Spleen (tissue), 7 donors: ENCODE measurements around the gene TDRD12.

Experiments
- CTCF ChIP-seq, 11 experiments: fragments of 200-600 bp in 7 of 11; fragments of 450-650 bp in 4 of 11; sonication (generic) in 4 of 11; IDR thresholded peaks in 8 of 11; conservative IDR thresholded peaks in 3 of 11; 1 replicate in 7 of 11; 2 replicates in 4 of 11; pipeline versions ENCODE4 v1.4.0 to v1.8.0; 2016 to 2021; ENCODE audit warnings: antibody characterized with exemption in 11 of 11, inconsistent platforms in 4 of 11, mild to moderate bottlenecking in 1 of 11
- POLR2A ChIP-seq, 3 donors: fragments of 450-650 bp; IDR thresholded peaks; one replicate each; pipeline ENCODE4 v1.5.1; 2017; ENCODE audit warnings: antibody characterized with exemption in 3 of 3, mild to moderate bottlenecking in 1 of 3
- donor health status: DM: no; HTN: no; CAD: no; lungs with moderate emphysema.
- donor health status: DM: no; HTN: no; CAD: no.
- donor health status: DM: no; HTN: no; CAD: no.

- no peak for TF ChIP-seq CTCF (IDR thresholded peaks at IDR 0.05 in 8 of 11, conservative IDR thresholded peaks at IDR 0.05 in 3 of 11)
- TF ChIP-seq POLR2A (IDR thresholded peaks at IDR 0.05) = no peak
These were observed 150.5 kb downstream of the TDRD12 start for GRCh38 chr19:32869966-32870573.
